Panc1 (cell line): ENCODE data around the gene LRFN2. TPM values are rescaled to one million over a fixed set of nuclear protein-coding genes. Genes with fewer than 3 reads are reported as not detected.

Source experiments
- ATAC-seq: fragments of 200-7000 bp; cut with Tn5 transposase; 2 replicates; pipeline ENCODE4 v1.9.1; 2020; ENCODE audit warnings: mild to moderate bottlenecking, moderate library complexity
- BruUV-seq: library from RNA; stranded (reverse); fragments of 400-500 nt; replicated peaks from 2 replicates; lab custom pipeline; 2021; lab: Mats Ljungman, UMichigan
- CTCF ChIA-PET: fragments of 300-600 bp; sonication (Branson Sonifier 250); formaldehyde crosslinking; loops from one replicate; lab custom pipeline; 2022; ENCODE audit warnings: antibody characterized with exemption; lab: Charles Lee
- POLR2A ChIA-PET: fragments of 300-600 bp; sonication (Branson Sonifier 250); formaldehyde crosslinking; loops from one replicate; lab custom pipeline; 2022; ENCODE audit warnings: antibody characterized with exemption; lab: Charles Lee
- DNase-seq: peaks from one replicate; pipeline ENCODE4 v3.0.0-alpha.2; 2010; ENCODE audit warnings: low read depth, low spot score
- H3K27ac ChIP-seq: 2 replicates; pipeline ENCODE4 v1.5.1; 2011; ENCODE audit warnings: mild to moderate bottlenecking, low read length, inconsistent platforms
- H3K27me3 ChIP-seq: fragments of 200-500 bp; sonication (Bioruptor generic); 2 replicates; pipeline ENCODE4 v1.6.0; 2014; ENCODE audit warnings: low read length, inconsistent platforms; ENCODE audit not compliant: control insufficient read depth, insufficient read depth
- H3K36me3 ChIP-seq: fragments of 200-500 bp; sonication (Bioruptor generic); 2 replicates; pipeline ENCODE4 v1.5.1; 2014; ENCODE audit warnings: inconsistent platforms, mild to moderate bottlenecking, low read length, moderate library complexity; ENCODE audit not compliant: control insufficient read depth, insufficient read depth
- H3K4me1 ChIP-seq: 2 replicates; pipeline ENCODE4 v1.5.1; 2011; ENCODE audit warnings: inconsistent platforms, mild to moderate bottlenecking, low read length, moderate library complexity; ENCODE audit not compliant: control insufficient read depth, insufficient read depth
- H3K4me3 ChIP-seq, 2 experiments: 2 replicates each; pipeline ENCODE4 v1.5.1; 2011 to 2012; ENCODE audit warnings: low read depth in 2 of 2, low read length in 2 of 2, mild to moderate bottlenecking in 2 of 2, inconsistent platforms in 1 of 2, moderate library complexity in 1 of 2
- H3K9me3 ChIP-seq: fragments of 200-500 bp; sonication (Bioruptor generic); 2 replicates; pipeline ENCODE4 v1.5.1; 2014; ENCODE audit warnings: low read depth, mild to moderate bottlenecking, inconsistent platforms, low read length, moderate library complexity; ENCODE audit not compliant: control insufficient read depth, insufficient read depth
- POLR2AphosphoS5 ChIP-seq: IDR thresholded peaks from 2 replicates; pipeline ENCODE4 v1.6.1; 2012; ENCODE audit warnings: mild to moderate bottlenecking, low read depth, low read length, moderate library complexity
- REST ChIP-seq, 2 experiments: IDR thresholded peaks; 2 replicates each; pipeline ENCODE4 v1.6.1; 2011 to 2012; ENCODE audit warnings: low read depth in 2 of 2, control low read depth in 1 of 2, low read length in 1 of 2, mild to moderate bottlenecking in 1 of 2, moderate library complexity in 1 of 2; ENCODE audit not compliant: insufficient read depth in 1 of 2
- SIN3A ChIP-seq: IDR thresholded peaks from 2 replicates; pipeline ENCODE4 v1.6.1; 2012; ENCODE audit warnings: low read depth, mild to moderate bottlenecking, low read length, moderate library complexity, borderline replicate concordance; ENCODE audit not compliant: insufficient read depth
- TCF7L2 ChIP-seq: IDR thresholded peaks from 2 replicates; pipeline ENCODE4 v1.6.1; 2011; ENCODE audit warnings: mild to moderate bottlenecking, low read depth, low read length, inconsistent platforms
- in situ Hi-C: cut with HindIII; loops from 2 replicates; pipeline ENCODE4 v1.10.0; 2016; ENCODE audit warnings: low sequenced_read_pairs, low pct_unique_long_range_greater_than_20kb
- intact Hi-C: fragments of 100-400 bp; cut with micrococcal nuclease; formaldehyde crosslinking; loops from one replicate; pipeline ENCODE4 v1.10.0; 2022; ENCODE audit not compliant: unreplicated experiment
- total RNA-seq: library from RNA; stranded (reverse); gene quantifications from one replicate; pipeline ENCODE4 v1.2.1, GENCODE V29; 2021; ENCODE audit not compliant: unreplicated experiment
- TF ChIP-seq, protein P1 (sequence below): fragments of 450-650 bp; IDR thresholded peaks from 2 replicates; pipeline ENCODE4 v1.5.1; 2017; ENCODE audit warnings: mild to moderate bottlenecking

Gene LRFN2
- total RNA-seq, 1 experiment from 2014 or later: 0.05 TPM

GRCh38 chr6:40383348-40384115, 203.6 kb downstream of the LRFN2 start:
- no peaks in the 10 kb centered on the region; the same call in none of the 2 replicates for H3K27me3 ChIP-seq
- H3K4me1 ChIP-seq: no peaks in the 10 kb centered on the region
- BruUV-seq: no TSS peak
- in situ Hi-C loops (no loop called here), intact Hi-C loops (no loop called here)
- TF ChIP-seq, protein P1, sequence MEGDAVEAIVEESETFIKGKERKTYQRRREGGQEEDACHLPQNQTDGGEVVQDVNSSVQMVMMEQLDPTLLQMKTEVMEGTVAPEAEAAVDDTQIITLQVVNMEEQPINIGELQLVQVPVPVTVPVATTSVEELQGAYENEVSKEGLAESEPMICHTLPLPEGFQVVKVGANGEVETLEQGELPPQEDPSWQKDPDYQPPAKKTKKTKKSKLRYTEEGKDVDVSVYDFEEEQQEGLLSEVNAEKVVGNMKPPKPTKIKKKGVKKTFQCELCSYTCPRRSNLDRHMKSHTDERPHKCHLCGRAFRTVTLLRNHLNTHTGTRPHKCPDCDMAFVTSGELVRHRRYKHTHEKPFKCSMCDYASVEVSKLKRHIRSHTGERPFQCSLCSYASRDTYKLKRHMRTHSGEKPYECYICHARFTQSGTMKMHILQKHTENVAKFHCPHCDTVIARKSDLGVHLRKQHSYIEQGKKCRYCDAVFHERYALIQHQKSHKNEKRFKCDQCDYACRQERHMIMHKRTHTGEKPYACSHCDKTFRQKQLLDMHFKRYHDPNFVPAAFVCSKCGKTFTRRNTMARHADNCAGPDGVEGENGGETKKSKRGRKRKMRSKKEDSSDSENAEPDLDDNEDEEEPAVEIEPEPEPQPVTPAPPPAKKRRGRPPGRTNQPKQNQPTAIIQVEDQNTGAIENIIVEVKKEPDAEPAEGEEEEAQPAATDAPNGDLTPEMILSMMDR: no peak
- TF ChIP-seq REST (IDR thresholded peaks at IDR 0.05; ENCODE audit: insufficient read depth in 1 of 2, low read depth in 2 of 2, low read length in 1 of 2): no peak
- TF ChIP-seq POLR2AphosphoS5: no peak
- TF ChIP-seq TCF7L2: no peak
- no peak for TF ChIP-seq SIN3A
- no peak for DNase-seq
- ATAC-seq: no peak
- POLR2A ChIA-PET: no interaction called here
- CTCF ChIA-PET: no interaction called here
- H3K4me3 ChIP-seq: no peak overlapping the region
- H3K9me3 ChIP-seq: no peaks in the 10 kb centered on the region
- no peaks in the 10 kb centered on the region for H3K36me3 ChIP-seq
- H3K27ac ChIP-seq: no peak overlapping the region

DNA sequence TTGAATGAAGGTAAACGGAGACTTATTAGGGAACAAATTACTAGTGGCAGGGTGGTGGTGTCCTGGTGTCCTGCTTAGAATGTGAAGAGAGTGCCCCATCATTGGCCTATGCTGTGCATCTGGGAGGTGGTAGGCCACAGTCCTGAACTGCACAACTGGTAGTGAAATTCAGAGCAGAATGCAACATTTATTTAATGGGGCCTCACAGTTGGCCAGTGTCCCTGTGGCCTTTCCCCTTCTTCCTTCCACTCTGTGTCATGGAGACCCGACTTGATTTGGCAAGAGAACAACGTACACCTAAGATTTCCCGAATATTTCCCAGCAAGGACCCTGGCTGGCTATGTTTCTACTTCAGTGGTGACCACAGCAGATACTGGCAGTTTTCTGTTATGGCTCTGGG, 206.9 kb downstream of the LRFN2 start:
- DNase-seq (no peak), ATAC-seq (no peak)
- Histone ChIP-seq H3K4me1 (no peaks in the 10 kb centered on the region), H3K9me3 (no peaks in the 10 kb centered on the region), H3K27ac (no peak overlapping the region), H3K36me3 (no peaks in the 10 kb centered on the region), H3K4me3 (no peak overlapping the region), H3K27me3 (no peaks in the 10 kb centered on the region; the same call in 1 of the 2 replicates)
- CTCF ChIA-PET: no interaction called here
- intact Hi-C loops: no loop called here
- no TSS peak for BruUV-seq
- POLR2A ChIA-PET: no interaction called here
- TF ChIP-seq TCF7L2: no peak
- TF ChIP-seq, protein P1: no peak
- no peak for TF ChIP-seq REST (IDR thresholded peaks at IDR 0.05; ENCODE audit: insufficient read depth in 1 of 2, low read depth in 2 of 2, low read length in 1 of 2)
- no peak for TF ChIP-seq POLR2AphosphoS5
- in situ Hi-C loops: no loop called here
